AG10803 (cell line): ENCODE measurements around the gene PNMA6E.

Experiments
- DNase-seq: peaks from one replicate; pipeline ENCODE4 v3.0.0; 2010; ENCODE audit warnings: low read depth
- H3K4me3 ChIP-seq: 2 replicates; pipeline ENCODE4 v1.5.1; 2011; ENCODE audit warnings: mild to moderate bottlenecking, low read length, control low read depth
- TF ChIP-seq, protein P1 (sequence below): conservative IDR thresholded peaks from 2 replicates; pipeline ENCODE4 v1.5.1; 2011; ENCODE audit warnings: mild to moderate bottlenecking, low read length, control low read depth, inconsistent platforms

PNMA6E gene

DNA sequence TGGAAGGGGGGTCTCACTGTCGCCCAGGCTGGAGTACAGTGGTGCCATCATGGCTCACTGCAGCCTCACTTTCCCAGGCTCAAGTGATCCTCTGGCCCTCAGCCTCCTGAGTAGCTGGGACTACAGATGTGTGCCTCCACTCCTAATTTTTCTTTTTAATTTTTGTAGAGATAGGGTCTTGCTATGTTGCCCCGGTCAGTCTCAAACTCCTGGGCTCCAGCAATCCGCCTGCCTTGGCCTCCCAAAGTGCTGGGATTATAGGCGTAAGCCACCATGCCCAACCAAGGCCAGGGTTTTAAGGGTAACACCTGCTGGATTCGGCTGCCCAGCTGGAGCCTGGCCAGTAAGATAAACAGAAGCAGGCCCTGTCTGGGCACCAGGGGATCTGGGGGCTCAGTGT is 41.3 kb upstream of the PNMA6E start:
- no peak overlapping the region for H3K4me3 ChIP-seq
- TF ChIP-seq, protein P1, sequence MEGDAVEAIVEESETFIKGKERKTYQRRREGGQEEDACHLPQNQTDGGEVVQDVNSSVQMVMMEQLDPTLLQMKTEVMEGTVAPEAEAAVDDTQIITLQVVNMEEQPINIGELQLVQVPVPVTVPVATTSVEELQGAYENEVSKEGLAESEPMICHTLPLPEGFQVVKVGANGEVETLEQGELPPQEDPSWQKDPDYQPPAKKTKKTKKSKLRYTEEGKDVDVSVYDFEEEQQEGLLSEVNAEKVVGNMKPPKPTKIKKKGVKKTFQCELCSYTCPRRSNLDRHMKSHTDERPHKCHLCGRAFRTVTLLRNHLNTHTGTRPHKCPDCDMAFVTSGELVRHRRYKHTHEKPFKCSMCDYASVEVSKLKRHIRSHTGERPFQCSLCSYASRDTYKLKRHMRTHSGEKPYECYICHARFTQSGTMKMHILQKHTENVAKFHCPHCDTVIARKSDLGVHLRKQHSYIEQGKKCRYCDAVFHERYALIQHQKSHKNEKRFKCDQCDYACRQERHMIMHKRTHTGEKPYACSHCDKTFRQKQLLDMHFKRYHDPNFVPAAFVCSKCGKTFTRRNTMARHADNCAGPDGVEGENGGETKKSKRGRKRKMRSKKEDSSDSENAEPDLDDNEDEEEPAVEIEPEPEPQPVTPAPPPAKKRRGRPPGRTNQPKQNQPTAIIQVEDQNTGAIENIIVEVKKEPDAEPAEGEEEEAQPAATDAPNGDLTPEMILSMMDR = no peak
- no peak for DNase-seq

GRCh38 chrX:153441981-153442380 is 40.8 kb upstream of the PNMA6E start:
- no peak overlapping the region for H3K4me3 ChIP-seq
- TF ChIP-seq, protein P1 = no peak
- no peak for DNase-seq

GRCh38 chrX:153441296-153441695 is 40.1 kb upstream of the PNMA6E start:
- TF ChIP-seq, protein P1 = no peak
- DNase-seq = no peak

GRCh38 chrX:153440556-153441135 is 39.5 kb upstream of the PNMA6E start:
- TF ChIP-seq, protein P1 = no peak
- H3K4me3 ChIP-seq = no peak overlapping the region
- DNase-seq = no peak

More at GRCh38 chrX:153441296-153441695, 40.1 kb upstream of the PNMA6E start:
- H3K4me3 ChIP-seq = no peak overlapping the region

DNA sequence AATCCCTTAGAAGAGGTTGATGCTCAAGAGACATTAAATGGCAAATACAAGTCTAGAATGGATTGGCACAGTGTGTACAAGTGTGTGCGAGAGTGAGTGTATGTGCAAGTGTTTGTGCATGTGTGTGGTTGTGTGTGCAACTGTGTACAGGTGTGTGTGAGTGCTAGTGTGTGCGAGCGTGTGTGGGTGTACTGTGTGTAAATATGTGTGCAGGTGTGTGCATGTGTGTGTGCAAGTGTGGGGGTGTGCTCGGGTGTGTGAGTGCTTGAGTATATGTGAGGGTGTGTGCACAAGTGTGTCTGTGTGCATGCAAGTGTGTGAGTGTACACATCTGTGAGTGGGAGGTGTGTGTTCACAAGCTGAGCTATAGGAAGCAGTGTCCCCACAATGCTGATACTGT is 38.8 kb upstream of the PNMA6E start:
- H3K4me3 ChIP-seq = no peak overlapping the region
- TF ChIP-seq, protein P1 = no peak
- no peak for DNase-seq

- no peak overlapping the region for H3K4me3 ChIP-seq
- peak; percentile 9 for DNase-seq
- TF ChIP-seq, protein P1 = peak; percentile 50
Observed at GRCh38 chrX:153438532-153438931, 37.4 kb upstream of the PNMA6E start.

DNA sequence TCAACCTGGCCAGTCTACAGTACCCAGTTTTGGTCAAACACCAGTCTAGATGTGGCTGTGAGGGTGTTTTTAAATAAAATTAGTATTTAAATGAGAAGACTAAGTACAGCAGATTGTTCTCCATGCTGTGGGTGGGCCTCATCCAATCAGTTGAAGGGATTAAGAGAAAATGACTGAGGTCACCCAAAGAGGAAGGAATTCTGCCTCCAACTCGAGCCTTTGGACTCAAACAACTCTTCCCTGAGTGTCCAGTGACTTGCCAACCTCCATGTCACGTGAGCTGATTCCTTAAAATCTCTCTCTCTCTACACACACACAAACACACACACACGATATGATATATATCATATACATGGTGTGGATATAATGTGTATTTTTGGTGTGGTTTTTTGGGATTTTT is 34.7 kb upstream of the PNMA6E start:
- TF ChIP-seq, protein P1 = no peak
- DNase-seq = no peak
- no peak overlapping the region for H3K4me3 ChIP-seq
